MCF 10A (cell line): ENCODE measurements around the gene LRRC75A. TPM values are rescaled to one million over a fixed set of nuclear protein-coding genes. Genes with fewer than 3 reads are reported as not detected.

Source experiments
- BruUV-seq: library from RNA; stranded (reverse); fragments of 400-500 nt; replicated peaks from 2 replicates; lab custom pipeline; 2021; lab: Mats Ljungman, UMichigan
- CTCF ChIA-PET: fragments of 300-600 bp; sonication (Branson Sonifier 250); formaldehyde crosslinking; extraction: SDS; loops from one replicate; lab custom pipeline; 2021; ENCODE audit warnings: antibody characterized with exemption, inconsistent platforms; lab: Yijun Ruan, JAX
- POLR2A ChIA-PET: fragments of 300-600, 350-650 bp; sonication (Branson Sonifier 250); formaldehyde crosslinking; extraction: SDS; loops from one replicate; lab custom pipeline; 2020; ENCODE audit warnings: antibody characterized with exemption, inconsistent platforms; lab: Yijun Ruan, JAX
- DNase-seq: peaks from one replicate; pipeline ENCODE4 v3.0.0-alpha.2; 2018; ENCODE audit not compliant: unreplicated experiment
- H3K27ac Mint-ChIP-seq: one replicate; pipeline ENCODE4 v1.8.0; 2022; ENCODE audit warnings: mild to moderate bottlenecking, low read depth, mixed read lengths; ENCODE audit not compliant: unreplicated experiment
- H3K27me3 Mint-ChIP-seq: one replicate; pipeline ENCODE4 v1.8.0; 2022; ENCODE audit warnings: mixed read lengths; ENCODE audit not compliant: insufficient read depth, unreplicated experiment
- H3K36me3 Mint-ChIP-seq: one replicate; pipeline ENCODE4 v1.8.0; 2022; ENCODE audit warnings: mild to moderate bottlenecking, moderate library complexity, mixed read lengths; ENCODE audit not compliant: insufficient read depth, unreplicated experiment
- H3K4me1 Mint-ChIP-seq: one replicate; pipeline ENCODE4 v1.8.0; 2022; ENCODE audit warnings: mixed read lengths; ENCODE audit not compliant: insufficient read depth, unreplicated experiment
- H3K4me3 Mint-ChIP-seq: one replicate; pipeline ENCODE4 v1.8.0; 2022; ENCODE audit warnings: mild to moderate bottlenecking, moderate library complexity, mixed read lengths; ENCODE audit not compliant: unreplicated experiment
- H3K9me3 Mint-ChIP-seq: one replicate; pipeline ENCODE4 v1.8.0; 2022; ENCODE audit warnings: mixed read lengths; ENCODE audit not compliant: unreplicated experiment
- intact Hi-C: fragments of 100-400 bp; cut with micrococcal nuclease; formaldehyde crosslinking; loops from 2 replicates; pipeline ENCODE4 v1.14.1; 2022
- total RNA-seq: library from RNA; stranded (reverse); gene quantifications from 2 replicates; pipeline ENCODE4 v1.2.3, GENCODE V29; 2022
- TF ChIP-seq, protein P1 (sequence below): fragments of 200-600 bp; IDR thresholded peaks from one replicate; pipeline ENCODE4 v1.8.0; 2022; ENCODE audit warnings: antibody characterized with exemption, mild to moderate bottlenecking; ENCODE audit not compliant: unreplicated experiment

LRRC75A gene
- total RNA-seq, 1 experiment from 2014 or later, result 0.30 TPM

DNA sequence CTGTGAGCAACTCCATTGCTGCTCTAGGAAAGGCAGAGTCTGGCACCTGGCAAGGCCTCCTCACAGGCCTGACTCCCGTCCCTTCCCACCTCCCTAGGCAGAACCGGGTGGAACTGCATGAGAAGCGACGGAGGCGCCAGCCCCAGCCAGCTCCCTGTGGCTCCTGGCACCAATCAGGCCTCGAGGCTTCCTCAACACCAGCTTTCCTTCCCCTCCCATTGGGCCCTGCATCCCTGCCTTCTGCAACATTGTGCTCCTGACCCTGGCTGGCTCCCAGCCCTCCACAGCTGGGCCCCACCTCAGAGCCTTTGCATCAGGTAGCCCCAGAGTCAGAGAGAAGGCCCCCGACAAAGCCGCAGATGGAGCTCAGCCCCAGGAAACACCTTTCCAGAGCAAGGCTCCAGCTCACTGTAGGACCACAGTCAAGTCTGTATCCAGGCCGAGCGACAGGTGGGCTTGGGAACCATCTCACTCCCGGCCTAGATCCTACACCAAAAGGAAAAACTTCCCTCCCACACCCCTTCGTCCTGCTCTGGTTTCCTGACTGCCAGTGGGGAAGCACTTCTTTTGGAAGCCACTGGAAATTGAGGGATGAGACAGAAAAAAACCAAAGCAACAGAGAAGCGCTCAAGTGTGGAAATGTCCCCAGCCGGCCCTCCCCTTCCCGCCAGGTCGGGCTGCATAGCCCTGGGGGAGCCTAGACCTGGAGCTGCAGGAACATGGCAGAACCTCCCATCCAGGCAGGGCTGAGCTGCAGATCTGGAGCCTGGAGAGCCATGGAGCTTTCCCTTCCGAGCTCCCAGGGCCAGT, 31.0 kb downstream of the LRRC75A start:
- Mint-ChIP-seq H3K4me1 (peaks cover 7% of the 10 kb centered on the region), H3K4me3 (no peak overlapping the region), H3K9me3 (no peaks in the 10 kb centered on the region), H3K27ac (no peak overlapping the region), H3K27me3 (no peaks in the 10 kb centered on the region), H3K36me3 (peaks cover 17% of the 10 kb centered on the region)
- BruUV-seq, result no TSS peak
- TF ChIP-seq, protein P1, sequence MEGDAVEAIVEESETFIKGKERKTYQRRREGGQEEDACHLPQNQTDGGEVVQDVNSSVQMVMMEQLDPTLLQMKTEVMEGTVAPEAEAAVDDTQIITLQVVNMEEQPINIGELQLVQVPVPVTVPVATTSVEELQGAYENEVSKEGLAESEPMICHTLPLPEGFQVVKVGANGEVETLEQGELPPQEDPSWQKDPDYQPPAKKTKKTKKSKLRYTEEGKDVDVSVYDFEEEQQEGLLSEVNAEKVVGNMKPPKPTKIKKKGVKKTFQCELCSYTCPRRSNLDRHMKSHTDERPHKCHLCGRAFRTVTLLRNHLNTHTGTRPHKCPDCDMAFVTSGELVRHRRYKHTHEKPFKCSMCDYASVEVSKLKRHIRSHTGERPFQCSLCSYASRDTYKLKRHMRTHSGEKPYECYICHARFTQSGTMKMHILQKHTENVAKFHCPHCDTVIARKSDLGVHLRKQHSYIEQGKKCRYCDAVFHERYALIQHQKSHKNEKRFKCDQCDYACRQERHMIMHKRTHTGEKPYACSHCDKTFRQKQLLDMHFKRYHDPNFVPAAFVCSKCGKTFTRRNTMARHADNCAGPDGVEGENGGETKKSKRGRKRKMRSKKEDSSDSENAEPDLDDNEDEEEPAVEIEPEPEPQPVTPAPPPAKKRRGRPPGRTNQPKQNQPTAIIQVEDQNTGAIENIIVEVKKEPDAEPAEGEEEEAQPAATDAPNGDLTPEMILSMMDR, result no peak
- POLR2A ChIA-PET, result no interaction called here
- CTCF ChIA-PET, result interaction anchor here (0.6 to 4.4 kb wide), 5 partner anchors 7 to 60 kb away, joined by 3 to 28 read pairs (median 5); no protein-coding TSS in a partner anchor
- intact Hi-C loops, result no loop called here
- no peak for DNase-seq

DNA sequence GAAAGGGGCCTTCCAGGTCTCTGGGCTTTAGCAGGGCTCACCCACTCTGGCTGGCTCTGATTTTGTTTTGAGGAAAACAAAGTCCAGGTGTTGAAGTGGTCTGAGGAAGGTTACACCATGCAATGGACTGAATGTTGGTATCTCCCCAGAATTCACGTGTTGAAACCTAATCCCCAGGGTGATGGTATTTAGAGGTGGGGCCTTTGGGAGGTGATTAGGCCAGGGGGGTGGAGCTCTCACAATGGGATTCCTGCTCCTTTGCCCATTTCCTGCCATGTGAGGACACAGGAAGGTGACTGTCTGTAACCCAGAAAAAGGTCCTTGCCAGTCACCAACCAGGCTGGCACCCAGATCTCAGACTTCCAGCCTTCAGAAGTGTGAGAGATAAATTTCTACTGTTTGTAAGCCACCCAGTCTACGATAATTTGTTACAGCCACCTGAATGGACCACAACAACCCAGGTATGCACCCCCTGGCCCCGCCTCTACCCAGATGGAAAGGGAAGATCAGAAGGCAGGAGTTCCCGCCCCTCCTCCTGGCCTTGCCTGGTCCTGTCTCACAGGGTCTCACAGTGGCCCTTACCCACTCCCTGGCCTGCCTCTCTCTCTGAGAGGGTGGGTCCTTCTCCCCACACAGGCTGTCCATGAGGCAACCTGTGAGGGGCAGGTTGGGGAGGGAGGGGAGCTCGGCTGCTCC, 32.0 kb downstream of the LRRC75A start:
- peaks cover 19% of the 10 kb centered on the region for H3K36me3 Mint-ChIP-seq
- H3K4me3 Mint-ChIP-seq, result no peak overlapping the region
- intact Hi-C loops, result no loop called here
- TF ChIP-seq, protein P1, result no peak
- H3K4me1 Mint-ChIP-seq, result peaks cover 7% of the 10 kb centered on the region
- DNase-seq, result peak; percentile 68
- ChIA-PET CTCF (interaction anchor here (0.6 to 1.4 kb wide), 2 partner anchors 63 to 150 kb away, joined by 3 read pairs; no protein-coding TSS in a partner anchor), POLR2A (no interaction called here)
- no peak overlapping the region for H3K27ac Mint-ChIP-seq
- BruUV-seq, result no TSS peak
- no peaks in the 10 kb centered on the region for H3K9me3 Mint-ChIP-seq
- no peaks in the 10 kb centered on the region for H3K27me3 Mint-ChIP-seq

DNA sequence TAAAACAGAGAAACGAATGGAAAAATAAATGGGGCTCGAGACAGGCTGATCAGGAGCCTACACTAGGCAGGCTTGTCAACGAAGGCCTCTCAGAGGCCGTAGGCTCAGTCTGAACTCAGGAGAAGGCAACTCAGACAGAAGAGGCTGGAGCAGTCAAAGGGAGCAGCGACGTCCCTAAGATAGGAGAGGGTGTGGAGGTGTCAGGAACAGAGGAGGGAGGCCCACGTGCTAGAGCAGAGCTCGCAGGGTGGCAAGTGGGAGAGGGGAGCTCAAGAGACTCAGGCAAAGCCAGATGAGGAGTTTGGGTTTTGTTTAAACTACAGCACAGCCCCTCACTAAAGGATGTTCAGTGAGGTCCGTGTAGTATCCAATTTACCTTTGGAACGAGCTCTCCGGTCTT, 32.7 kb downstream of the LRRC75A start:
- TF ChIP-seq, protein P1, result no peak
- intact Hi-C loops, result no loop called here
- POLR2A ChIA-PET, result interaction anchor here (1.8 kb wide), 1 partner anchor 21 kb away, joined by 4 read pairs; no protein-coding TSS in a partner anchor
- no peaks in the 10 kb centered on the region for H3K27me3 Mint-ChIP-seq
- CTCF ChIA-PET, result interaction anchor here (0.6 to 1.4 kb wide), 2 partner anchors 64 to 1470 kb away, joined by 3 read pairs; no protein-coding TSS in a partner anchor
- H3K4me1 Mint-ChIP-seq, result peaks cover 7% of the 10 kb centered on the region
- no TSS peak for BruUV-seq
- DNase-seq, result no peak
- peaks cover 19% of the 10 kb centered on the region for H3K36me3 Mint-ChIP-seq
- H3K9me3 Mint-ChIP-seq, result no peaks in the 10 kb centered on the region
- H3K4me3 Mint-ChIP-seq, result no peak overlapping the region
- no peak overlapping the region for H3K27ac Mint-ChIP-seq

DNA sequence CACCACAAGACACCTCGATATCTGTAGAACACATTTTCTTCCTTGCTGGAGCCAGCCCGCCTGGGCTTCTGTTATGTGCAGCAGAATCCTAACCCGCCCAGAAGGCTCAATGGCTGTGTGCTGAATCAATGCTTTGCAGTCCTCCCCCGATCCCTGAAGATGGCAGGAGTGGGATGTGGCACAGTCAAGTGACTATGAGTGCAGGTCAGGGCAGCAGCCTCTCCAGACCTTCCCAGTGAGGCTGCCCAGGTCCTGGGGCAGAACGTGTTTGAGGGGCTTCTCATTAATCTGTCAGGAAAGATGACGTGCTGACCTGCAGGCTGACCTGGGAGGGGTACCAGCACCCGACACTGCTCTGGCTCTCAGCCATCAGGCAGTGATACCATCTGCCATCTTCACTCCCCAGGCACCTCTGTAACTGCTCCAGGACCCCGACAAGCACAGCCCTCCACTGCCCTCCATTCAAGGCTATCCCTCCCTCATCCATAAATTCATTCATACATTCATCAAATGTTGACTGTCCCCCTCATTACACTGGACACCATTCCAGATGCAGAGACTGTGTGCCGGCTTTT, 35.2 kb downstream of the LRRC75A start:
- no peak overlapping the region for H3K27ac Mint-ChIP-seq
- H3K9me3 Mint-ChIP-seq, result no peaks in the 10 kb centered on the region
- no peaks in the 10 kb centered on the region for H3K27me3 Mint-ChIP-seq
- ChIA-PET POLR2A (no interaction called here), CTCF (interaction anchor here (0.6 kb wide), 1 partner anchor 71 kb away, joined by 3 read pairs; no protein-coding TSS in a partner anchor)
- intact Hi-C loops, result no loop called here
- no peak for DNase-seq
- H3K4me3 Mint-ChIP-seq, result no peak overlapping the region
- H3K4me1 Mint-ChIP-seq, result peaks cover 7% of the 10 kb centered on the region
- TF ChIP-seq, protein P1, result no peak
- BruUV-seq, result no TSS peak
- H3K36me3 Mint-ChIP-seq, result peaks cover 30% of the 10 kb centered on the region
